Endothelial cell of umbilical vein (primary cell): ENCODE results near the gene KIFC1. TPM values are rescaled to one million over a fixed set of nuclear protein-coding genes. Genes with fewer than 3 reads are reported as not detected.

Experiments used
- BruUV-seq: library from RNA; stranded (reverse); fragments of 400-500 nt; replicated peaks from 2 replicates; lab custom pipeline; 2021; lab: Mats Ljungman, UMichigan
- CTCF ChIA-PET: fragments of 300-600, 350-600 bp; sonication (Branson Sonifier 250); formaldehyde crosslinking; loops from one replicate; lab custom pipeline; 2021; ENCODE audit warnings: antibody characterized with exemption, inconsistent platforms; lab: Charles Lee
- POLR2A ChIA-PET: fragments of 300-600, 350-600 bp; sonication (Branson Sonifier 250); formaldehyde crosslinking; loops from one replicate; lab custom pipeline; 2021; ENCODE audit warnings: antibody characterized with exemption, inconsistent platforms; lab: Charles Lee
- DNase-seq: peaks from one replicate; pipeline ENCODE4 v3.0.0-alpha.2; 2011; ENCODE audit warnings: low read depth, low spot score
- FAIRE-seq: peaks from 2 replicates; lab custom pipeline; 2011; peaks lifted over from hg19 to GRCh38; lab: Jason Lieb, UNC
- H2AFZ ChIP-seq: 2 replicates; pipeline ENCODE4 v1.6.0; 2012; ENCODE audit warnings: low read depth, low read length, control low read depth, inconsistent platforms
- H3K27ac ChIP-seq: 2 replicates; pipeline ENCODE4 v1.5.1; 2011; ENCODE audit warnings: low read depth, mild to moderate bottlenecking, control low read depth, low read length, moderate library complexity; ENCODE audit not compliant: insufficient read depth
- H3K27me3 ChIP-seq, 2 experiments: 2 replicates each; pipeline versions ENCODE4 v1.6.0 to v1.6.1; 2011; ENCODE audit warnings: low read length in 2 of 2, mixed read lengths in 1 of 2; ENCODE audit not compliant: control insufficient read depth in 2 of 2, insufficient read depth in 2 of 2
- H3K36me3 ChIP-seq, 2 experiments: 2 replicates in 1 of 2; 3 replicates in 1 of 2; pipeline ENCODE4 v1.5.1; 2011; ENCODE audit warnings: low read length in 2 of 2, mild to moderate bottlenecking in 1 of 2, moderate library complexity in 1 of 2; ENCODE audit not compliant: control insufficient read depth in 2 of 2, insufficient read depth in 2 of 2; ENCODE audit errors: extremely low read depth in 1 of 2
- H3K4me1 ChIP-seq: 3 replicates; pipeline ENCODE4 v1.5.1; 2011; ENCODE audit warnings: mild to moderate bottlenecking, low read length; ENCODE audit not compliant: control insufficient read depth, insufficient read depth; ENCODE audit errors: extremely low read depth
- H3K4me2 ChIP-seq: 2 replicates; pipeline ENCODE4 v1.6.1; 2011; ENCODE audit warnings: low read length, control low read depth, mixed read lengths; ENCODE audit not compliant: insufficient read depth
- H3K4me3 ChIP-seq, 3 experiments: fragments of 200-600 bp in 1 of 3; sonication (generic), shearing (Covaris generic) in 1 of 3; replicated peaks in 1 of 3; 2 replicates each; pipeline ENCODE4 v1.5.1; 2011 to 2016; ENCODE audit warnings: control low read depth in 3 of 3, low read length in 3 of 3, mild to moderate bottlenecking in 2 of 3, inconsistent platforms in 1 of 3, low read depth in 1 of 3, moderate library complexity in 1 of 3; ENCODE audit not compliant: insufficient read depth in 1 of 3
- H3K79me2 ChIP-seq: 2 replicates; pipeline ENCODE4 v1.6.0; 2012; ENCODE audit warnings: low read length, inconsistent platforms; ENCODE audit not compliant: control insufficient read depth, insufficient read depth
- H3K9ac ChIP-seq: replicated peaks from 2 replicates; pipeline ENCODE3; 2011; ENCODE audit warnings: low read length, control low read depth; ENCODE audit not compliant: insufficient read depth; ENCODE audit errors: extremely low read depth
- H3K9me1 ChIP-seq: replicated peaks from 3 replicates; pipeline ENCODE4 v1.6.0; 2011; ENCODE audit warnings: mild to moderate bottlenecking, low read length; ENCODE audit not compliant: control insufficient read depth, insufficient read depth; ENCODE audit errors: extremely low read depth
- H3K9me3 ChIP-seq: replicated peaks from 2 replicates; pipeline ENCODE4 v1.5.1; 2012; ENCODE audit warnings: low read length, inconsistent platforms; ENCODE audit not compliant: control insufficient read depth, insufficient read depth
- H4K20me1 ChIP-seq: replicated peaks from 2 replicates; pipeline ENCODE3; 2011; ENCODE audit warnings: mild to moderate bottlenecking, low read length; ENCODE audit not compliant: control insufficient read depth, insufficient read depth; ENCODE audit errors: extremely low read depth
- CTCF ChIP-seq, 2 donors: IDR thresholded peaks; 1 replicate in 1 of 2; 2 replicates in 1 of 2; pipeline ENCODE4 v1.5.1; 2011; ENCODE audit warnings: low read length in 2 of 2, mild to moderate bottlenecking in 2 of 2, moderate library complexity in 2 of 2, control low read depth in 1 of 2, inconsistent platforms in 1 of 2, low read depth in 1 of 2; ENCODE audit not compliant: insufficient read depth in 1 of 2; ENCODE audit errors: extremely low read depth in 1 of 2
- EZH2 ChIP-seq: IDR thresholded peaks from 2 replicates; pipeline ENCODE4 v1.6.1; 2012; ENCODE audit warnings: borderline replicate concordance, low read depth, mild to moderate bottlenecking, moderate library complexity, low read length, inconsistent platforms; ENCODE audit not compliant: severe bottlenecking
- FOS ChIP-seq: IDR thresholded peaks from 2 replicates; pipeline ENCODE4 v1.6.1; 2011; ENCODE audit warnings: mild to moderate bottlenecking, low read length, moderate library complexity, borderline replicate concordance; ENCODE audit not compliant: insufficient read depth
- GATA2 ChIP-seq: IDR thresholded peaks from 2 replicates; pipeline ENCODE4 v1.7.0; 2011; ENCODE audit warnings: low read depth, mild to moderate bottlenecking, moderate library complexity, mixed read lengths, low read length; ENCODE audit not compliant: insufficient read length, insufficient read depth
- JUN ChIP-seq: IDR thresholded peaks from 2 replicates; pipeline ENCODE4 v1.6.1; 2011; ENCODE audit warnings: borderline replicate concordance, low read depth; ENCODE audit not compliant: insufficient read length, insufficient read depth
- MYC ChIP-seq: IDR thresholded peaks from one replicate; pipeline ENCODE4 v1.6.1; 2011; ENCODE audit warnings: mild to moderate bottlenecking, low read depth, low read length
- POLR2A ChIP-seq: IDR thresholded peaks from 2 replicates; pipeline ENCODE4 v1.6.1; 2012; ENCODE audit warnings: low read depth, mild to moderate bottlenecking, control low read depth, low read length
- POLR2AphosphoS5 ChIP-seq: IDR thresholded peaks from 2 replicates; pipeline ENCODE4 v1.6.1; 2012; ENCODE audit warnings: low read depth, mild to moderate bottlenecking, control low read depth, low read length, moderate library complexity; ENCODE audit not compliant: insufficient read depth
- dilution Hi-C: fragments of 300-500 bp; cut with MboI; formaldehyde crosslinking; loops from one replicate; pipeline ENCODE4 v1.15.0; 2019; ENCODE audit warnings: low sequenced_read_pairs; ENCODE audit not compliant: extremely low pct_ligation_motif_present
- intact Hi-C: fragments of 100-400 bp; cut with micrococcal nuclease; formaldehyde crosslinking; loops from one replicate; pipeline ENCODE4 v1.10.0; 2022
- polyA plus RNA-seq, 4 experiments: library from polyadenylated mRNA; depleted of rRNA in 3 of 4; stranded (reverse) in 3 of 4; unstranded in 1 of 4; fragments of >200 nt; gene quantifications; 2 replicates each; pipeline versions ENCODE4 v1.2.1 to v1.2.3, GENCODE V29; 2011 to 2012; ENCODE audit warnings: missing spikeins in 1 of 4
- total RNA-seq: library from RNA; stranded (reverse); gene quantifications from 2 replicates; pipeline ENCODE4 v1.2.3, GENCODE V29; 2021
- TF ChIP-seq, protein P1 (sequence below): IDR thresholded peaks from 2 replicates; pipeline ENCODE4 v1.6.1; 2011; ENCODE audit not compliant: insufficient read depth, insufficient read length

Gene KIFC1
- total and polyA plus RNA-seq, 2 donors (not counting 3 experiments of a cell fraction or from before 2014, with no cell fraction given): 39.3 to 63.4 TPM

GRCh38 chr6:33417903-33418689 lies 26.5 kb downstream of the KIFC1 start, which contains the start of gene CUTA:
Gene CUTA (minus strand): TSS chr6:33418107. CDS start chr6:33418000, 107 bp downstream.
- Histone ChIP-seq H3K9ac (peak within 1 kb of the TSS; percentile 41), H3K79me2 (peaks cover 12% of the 10 kb centered on the region), H3K9me3 (no peaks in the 10 kb centered on the region), H3K36me3 (peaks cover 0 to 13% of the 10 kb centered on the region in 2 experiments), H3K9me1 (no peaks in the 10 kb centered on the region), H4K20me1 (no peaks in the 10 kb centered on the region), H3K4me2 (peak within 1 kb of the TSS; percentile 70), H3K27me3 (peaks cover 12 to 16% of the 10 kb centered on the region in 2 experiments), H2AFZ (peak within 1 kb of the TSS; percentile 64), H3K4me3 (peak within 1 kb of the TSS; percentile 36 to 63 (median 50)), H3K4me1 (peaks cover 20% of the 10 kb centered on the region), H3K27ac (peak within 1 kb of the TSS; percentile 64)
- DNase-seq (peak; percentile 100), FAIRE-seq (peak; percentile 99)
- POLR2A ChIA-PET: no interaction called here
- dilution Hi-C loops (no loop called here), intact Hi-C loops (loop anchor here (1.0 to 10.0 kb wide), 3 partner anchors 7 to 443 kb away; no protein-coding TSS in a partner anchor)
- no TSS peak for BruUV-seq
- no peak for TF ChIP-seq EZH2
- no peak for TF ChIP-seq MYC
- TF ChIP-seq POLR2AphosphoS5: peak; percentile 67
- TF ChIP-seq JUN: peak; percentile 3
- peak; percentile 80 for TF ChIP-seq POLR2A
- TF ChIP-seq, protein P1, sequence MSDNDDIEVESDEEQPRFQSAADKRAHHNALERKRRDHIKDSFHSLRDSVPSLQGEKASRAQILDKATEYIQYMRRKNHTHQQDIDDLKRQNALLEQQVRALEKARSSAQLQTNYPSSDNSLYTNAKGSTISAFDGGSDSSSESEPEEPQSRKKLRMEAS: peak; percentile 99
- TF ChIP-seq CTCF (IDR thresholded peaks at IDR 0.05; ENCODE audit: extremely low read depth in 1 of 2, insufficient read depth in 1 of 2, low read depth in 1 of 2, low read length in 2 of 2): peak in 1 of 2 donors; percentile 18
- no peak for TF ChIP-seq GATA2
- TF ChIP-seq FOS: peak; percentile 21
- CTCF ChIA-PET: interaction anchor here (0.6 to 4.7 kb wide), 6 partner anchors 8 to 279 kb away, joined by 3 to 14 read pairs (median 3); partner anchors contain the start of gene ZBTB9
